HepG2 (cell line): Measurements from ENCODE around the gene ZFAND3. TPM values are rescaled to one million over a fixed set of nuclear protein-coding genes. Genes with fewer than 3 reads are reported as not detected.
A peak's percentile ranks its signal among the peaks of the same experiment; 100 is the strongest.

ENCODE experiments used
- CHD4 ChIP-seq: fragments of 200-600 bp; sonication (generic); IDR thresholded peaks from 2 replicates; pipeline ENCODE4 v1.7.0; 2017; ENCODE audit warnings: mild to moderate bottlenecking, low read length, borderline replicate concordance
- DMAP1 ChIP-seq: IDR thresholded peaks from 2 replicates; pipeline ENCODE4 v1.6.1; 2016
- ERF ChIP-seq: IDR thresholded peaks from 2 replicates; pipeline ENCODE4 v1.6.1; 2018; ENCODE audit warnings: missing biosample characterization, missing genetic modification reagents
- FOXK1 ChIP-seq: sonication (generic); formaldehyde crosslinking; IDR thresholded peaks from 2 replicates; pipeline ENCODE4 v1.4.0; 2020; ENCODE audit warnings: low read depth, missing genetic modification reagents, borderline replicate concordance
- IRF1 ChIP-seq: sonication (generic); formaldehyde crosslinking; IDR thresholded peaks from 2 replicates; pipeline ENCODE4 v1.4.0; 2020; ENCODE audit warnings: low read depth, mild to moderate bottlenecking, missing genetic modification reagents
- KDM5A ChIP-seq: fragments of 200-600 bp; sonication (generic); IDR thresholded peaks from 2 replicates; pipeline ENCODE4 v1.7.0; 2018; ENCODE audit warnings: antibody characterized with exemption, mild to moderate bottlenecking, low read length, borderline replicate concordance
- KLF16 ChIP-seq, 2 experiments: sonication (generic) in 1 of 2; formaldehyde crosslinking in 1 of 2; IDR thresholded peaks; 2 replicates each; pipeline versions ENCODE4 v1.6.1 to v1.8.0; 2016 to 2023; ENCODE audit warnings: missing genetic modification reagents in 2 of 2, missing compliant biosample characterization in 1 of 2
- LBX2 ChIP-seq: sonication (generic); formaldehyde crosslinking; IDR thresholded peaks from 2 replicates; pipeline ENCODE4 v1.5.0; 2020; ENCODE audit warnings: missing genetic modification reagents, mild to moderate bottlenecking, borderline replicate concordance
- MEIS1 ChIP-seq: sonication (generic); formaldehyde crosslinking; IDR thresholded peaks from 2 replicates; pipeline ENCODE4 v1.9.0; 2021; ENCODE audit warnings: mild to moderate bottlenecking, missing genetic modification reagents, moderate library complexity, borderline replicate concordance
- NCOA1 ChIP-seq: sonication (generic); formaldehyde crosslinking; IDR thresholded peaks from 2 replicates; pipeline ENCODE4 v1.9.0; 2021; ENCODE audit warnings: missing genetic modification reagents
- RAD21 ChIP-seq: fragments of 450-650 bp; formaldehyde crosslinking; IDR thresholded peaks from 2 replicates; pipeline ENCODE4 v1.5.0; 2020; ENCODE audit warnings: mild to moderate bottlenecking
- RARA ChIP-seq: IDR thresholded peaks from 2 replicates; pipeline ENCODE4 v1.6.1; 2016; ENCODE audit warnings: missing genetic modification reagents, missing compliant biosample characterization
- RCOR2 ChIP-seq: IDR thresholded peaks from 2 replicates; pipeline ENCODE4 v1.6.1; 2016; ENCODE audit warnings: missing biosample characterization, missing genetic modification reagents
- ZNF660 ChIP-seq: sonication (generic); formaldehyde crosslinking; IDR thresholded peaks from 2 replicates; pipeline ENCODE4 v1.5.1; 2020; ENCODE audit warnings: mild to moderate bottlenecking, low read depth, missing genetic modification reagents, borderline replicate concordance
- polyA plus RNA-seq, 8 experiments: library from polyadenylated mRNA; depleted of rRNA in 3 of 8; stranded (reverse) in 7 of 8; unstranded in 1 of 8; fragments of >200 nt; fragmentation: Illumina TruSeq in 4 of 8; extraction: Trizol in 4 of 8; gene quantifications; 2 replicates each; pipeline versions ENCODE4 v1.2.1 to v1.2.3, GENCODE V29; 2011 to 2016; ENCODE audit warnings: low read depth in 4 of 8, missing spikeins in 1 of 8, mixed read lengths in 1 of 8; ENCODE audit not compliant: insufficient read depth in 1 of 8
- total RNA-seq, 5 experiments: library from RNA; depleted of rRNA; stranded (reverse); fragments of >200 nt; fragmentation: Illumina TruSeq; extraction: Trizol; gene quantifications; 2 replicates each; pipeline ENCODE4 v1.2.3, GENCODE V29; 2016; ENCODE audit warnings: low read depth in 1 of 5
- TF ChIP-seq, protein P1 (sequence below): sonication (generic); formaldehyde crosslinking; IDR thresholded peaks from 2 replicates; pipeline ENCODE4 v1.5.1; 2020; ENCODE audit warnings: mild to moderate bottlenecking, missing genetic modification reagents, borderline replicate concordance
- TF ChIP-seq, protein P2 (sequence below): IDR thresholded peaks from 2 replicates; pipeline ENCODE4 v1.6.1; 2016; ENCODE audit warnings: low read depth, missing genetic modification reagents, missing compliant biosample characterization

Gene ZFAND3
- total and polyA plus RNA-seq, 2 of the 13 experiments (the other 11 are each of a cell fraction or from before 2014, with no cell fraction given), result 16.4 to 17.1 TPM

DNA sequence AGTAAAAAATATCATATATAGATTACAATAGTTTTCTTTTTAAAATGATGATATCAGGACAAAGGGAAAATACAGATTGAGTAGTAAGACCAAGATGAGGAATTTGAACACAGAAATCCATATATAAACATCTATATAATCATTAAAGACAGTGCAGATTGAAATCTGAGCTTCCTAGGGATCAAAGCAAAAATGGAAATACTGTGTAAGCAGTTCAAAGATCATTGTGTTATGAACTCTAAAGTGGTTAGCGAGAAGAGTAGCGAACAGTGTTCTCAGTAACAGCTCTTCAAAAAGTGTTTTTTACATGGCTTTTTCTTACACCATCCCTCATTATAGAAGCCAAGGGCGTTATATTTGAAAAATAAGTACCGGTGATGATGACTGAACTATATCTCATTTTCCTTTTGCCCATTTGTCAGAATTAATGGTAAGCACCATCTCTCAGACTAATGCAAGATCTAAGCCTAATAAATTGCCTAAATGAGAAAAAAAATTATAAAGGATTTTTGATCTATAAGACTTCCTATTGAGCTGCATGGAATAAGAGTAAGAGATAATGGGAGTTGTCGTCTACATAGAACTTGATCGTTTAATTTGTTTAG, 226.3 kb downstream of the ZFAND3 start (continued):
- TF ChIP-seq, protein P1, sequence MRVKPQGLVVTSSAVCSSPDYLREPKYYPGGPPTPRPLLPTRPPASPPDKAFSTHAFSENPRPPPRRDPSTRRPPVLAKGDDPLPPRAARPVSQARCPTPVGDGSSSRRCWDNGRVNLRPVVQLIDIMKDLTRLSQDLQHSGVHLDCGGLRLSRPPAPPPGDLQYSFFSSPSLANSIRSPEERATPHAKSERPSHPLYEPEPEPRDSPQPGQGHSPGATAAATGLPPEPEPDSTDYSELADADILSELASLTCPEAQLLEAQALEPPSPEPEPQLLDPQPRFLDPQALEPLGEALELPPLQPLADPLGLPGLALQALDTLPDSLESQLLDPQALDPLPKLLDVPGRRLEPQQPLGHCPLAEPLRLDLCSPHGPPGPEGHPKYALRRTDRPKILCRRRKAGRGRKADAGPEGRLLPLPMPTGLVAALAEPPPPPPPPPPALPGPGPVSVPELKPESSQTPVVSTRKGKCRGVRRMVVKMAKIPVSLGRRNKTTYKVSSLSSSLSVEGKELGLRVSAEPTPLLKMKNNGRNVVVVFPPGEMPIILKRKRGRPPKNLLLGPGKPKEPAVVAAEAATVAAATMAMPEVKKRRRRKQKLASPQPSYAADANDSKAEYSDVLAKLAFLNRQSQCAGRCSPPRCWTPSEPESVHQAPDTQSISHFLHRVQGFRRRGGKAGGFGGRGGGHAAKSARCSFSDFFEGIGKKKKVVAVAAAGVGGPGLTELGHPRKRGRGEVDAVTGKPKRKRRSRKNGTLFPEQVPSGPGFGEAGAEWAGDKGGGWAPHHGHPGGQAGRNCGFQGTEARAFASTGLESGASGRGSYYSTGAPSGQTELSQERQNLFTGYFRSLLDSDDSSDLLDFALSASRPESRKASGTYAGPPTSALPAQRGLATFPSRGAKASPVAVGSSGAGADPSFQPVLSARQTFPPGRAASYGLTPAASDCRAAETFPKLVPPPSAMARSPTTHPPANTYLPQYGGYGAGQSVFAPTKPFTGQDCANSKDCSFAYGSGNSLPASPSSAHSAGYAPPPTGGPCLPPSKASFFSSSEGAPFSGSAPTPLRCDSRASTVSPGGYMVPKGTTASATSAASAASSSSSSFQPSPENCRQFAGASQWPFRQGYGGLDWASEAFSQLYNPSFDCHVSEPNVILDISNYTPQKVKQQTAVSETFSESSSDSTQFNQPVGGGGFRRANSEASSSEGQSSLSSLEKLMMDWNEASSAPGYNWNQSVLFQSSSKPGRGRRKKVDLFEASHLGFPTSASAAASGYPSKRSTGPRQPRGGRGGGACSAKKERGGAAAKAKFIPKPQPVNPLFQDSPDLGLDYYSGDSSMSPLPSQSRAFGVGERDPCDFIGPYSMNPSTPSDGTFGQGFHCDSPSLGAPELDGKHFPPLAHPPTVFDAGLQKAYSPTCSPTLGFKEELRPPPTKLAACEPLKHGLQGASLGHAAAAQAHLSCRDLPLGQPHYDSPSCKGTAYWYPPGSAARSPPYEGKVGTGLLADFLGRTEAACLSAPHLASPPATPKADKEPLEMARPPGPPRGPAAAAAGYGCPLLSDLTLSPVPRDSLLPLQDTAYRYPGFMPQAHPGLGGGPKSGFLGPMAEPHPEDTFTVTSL (CRISPR knock-in tag), result peak; percentile 86; the same call in 1 of the 2 replicates
- TF ChIP-seq NCOA1 (CRISPR knock-in tag), result no peak
- no peak for TF ChIP-seq ZNF660 (CRISPR knock-in tag)
- TF ChIP-seq KLF16 (CRISPR knock-in tag; IDR thresholded peaks at IDR 0.05), result peak in 1 of 2 experiments; percentile 57; a peak in 2 of 4 replicates
- TF ChIP-seq ERF, result peak; percentile 57
- peak; percentile 60; the same call in 1 of the 2 replicates for TF ChIP-seq FOXK1 (CRISPR knock-in tag)
- no peak for TF ChIP-seq DMAP1 (CRISPR knock-in tag)
- no peak for TF ChIP-seq LBX2 (CRISPR knock-in tag)
- no peak for TF ChIP-seq KDM5A
- no peak for TF ChIP-seq MEIS1 (CRISPR knock-in tag)
- TF ChIP-seq RCOR2 (CRISPR knock-in tag), result peak; percentile 72; the same call in 1 of the 2 replicates
- TF ChIP-seq IRF1 (CRISPR knock-in tag), result no peak
- peak; percentile 59; the same call in 1 of the 2 replicates for TF ChIP-seq CHD4
- TF ChIP-seq RARA (CRISPR knock-in tag), result peak; percentile 71
- no peak for TF ChIP-seq RAD21 (CRISPR knock-in tag)
- TF ChIP-seq, protein P2, sequence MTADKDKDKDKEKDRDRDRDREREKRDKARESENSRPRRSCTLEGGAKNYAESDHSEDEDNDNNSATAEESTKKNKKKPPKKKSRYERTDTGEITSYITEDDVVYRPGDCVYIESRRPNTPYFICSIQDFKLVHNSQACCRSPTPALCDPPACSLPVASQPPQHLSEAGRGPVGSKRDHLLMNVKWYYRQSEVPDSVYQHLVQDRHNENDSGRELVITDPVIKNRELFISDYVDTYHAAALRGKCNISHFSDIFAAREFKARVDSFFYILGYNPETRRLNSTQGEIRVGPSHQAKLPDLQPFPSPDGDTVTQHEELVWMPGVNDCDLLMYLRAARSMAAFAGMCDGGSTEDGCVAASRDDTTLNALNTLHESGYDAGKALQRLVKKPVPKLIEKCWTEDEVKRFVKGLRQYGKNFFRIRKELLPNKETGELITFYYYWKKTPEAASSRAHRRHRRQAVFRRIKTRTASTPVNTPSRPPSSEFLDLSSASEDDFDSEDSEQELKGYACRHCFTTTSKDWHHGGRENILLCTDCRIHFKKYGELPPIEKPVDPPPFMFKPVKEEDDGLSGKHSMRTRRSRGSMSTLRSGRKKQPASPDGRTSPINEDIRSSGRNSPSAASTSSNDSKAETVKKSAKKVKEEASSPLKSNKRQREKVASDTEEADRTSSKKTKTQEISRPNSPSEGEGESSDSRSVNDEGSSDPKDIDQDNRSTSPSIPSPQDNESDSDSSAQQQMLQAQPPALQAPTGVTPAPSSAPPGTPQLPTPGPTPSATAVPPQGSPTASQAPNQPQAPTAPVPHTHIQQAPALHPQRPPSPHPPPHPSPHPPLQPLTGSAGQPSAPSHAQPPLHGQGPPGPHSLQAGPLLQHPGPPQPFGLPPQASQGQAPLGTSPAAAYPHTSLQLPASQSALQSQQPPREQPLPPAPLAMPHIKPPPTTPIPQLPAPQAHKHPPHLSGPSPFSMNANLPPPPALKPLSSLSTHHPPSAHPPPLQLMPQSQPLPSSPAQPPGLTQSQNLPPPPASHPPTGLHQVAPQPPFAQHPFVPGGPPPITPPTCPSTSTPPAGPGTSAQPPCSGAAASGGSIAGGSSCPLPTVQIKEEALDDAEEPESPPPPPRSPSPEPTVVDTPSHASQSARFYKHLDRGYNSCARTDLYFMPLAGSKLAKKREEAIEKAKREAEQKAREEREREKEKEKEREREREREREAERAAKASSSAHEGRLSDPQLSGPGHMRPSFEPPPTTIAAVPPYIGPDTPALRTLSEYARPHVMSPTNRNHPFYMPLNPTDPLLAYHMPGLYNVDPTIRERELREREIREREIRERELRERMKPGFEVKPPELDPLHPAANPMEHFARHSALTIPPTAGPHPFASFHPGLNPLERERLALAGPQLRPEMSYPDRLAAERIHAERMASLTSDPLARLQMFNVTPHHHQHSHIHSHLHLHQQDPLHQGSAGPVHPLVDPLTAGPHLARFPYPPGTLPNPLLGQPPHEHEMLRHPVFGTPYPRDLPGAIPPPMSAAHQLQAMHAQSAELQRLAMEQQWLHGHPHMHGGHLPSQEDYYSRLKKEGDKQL (CRISPR knock-in tag), result peak; percentile 59; the same call in 1 of the 2 replicates
